ENCODE data around the gene TRAM2.

GRCh38 chr6:52496631-52497030 is 80.2 kb downstream of the TRAM2 start:
- TF ChIP-seq CTCF (IDR thresholded peaks at IDR 0.05) = no peak
- no peak for TF ChIP-seq POLR2A (IDR thresholded peaks at IDR 0.05)

All from testis (tissue), 2 donors.